Esophagus squamous epithelium (tissue), 4 donors: Measurements from ENCODE around the gene FCHSD1.

Source experiments
- CTCF ChIP-seq, 6 experiments: fragments of 450-650 bp in 4 of 6; fragments of 200-600 bp in 2 of 6; sonication (generic) in 2 of 6; IDR thresholded peaks; one replicate each; pipeline ENCODE4 v1.5.1; 2016 to 2019; ENCODE audit warnings: antibody characterized with exemption in 6 of 6, mild to moderate bottlenecking in 4 of 6, moderate library complexity in 4 of 6
- POLR2A ChIP-seq, 4 donors: fragments of 450-650 bp; IDR thresholded peaks; one replicate each; pipeline ENCODE4 v1.6.1; 2017; ENCODE audit warnings: antibody characterized with exemption in 4 of 4, mild to moderate bottlenecking in 4 of 4, moderate library complexity in 3 of 4

DNA sequence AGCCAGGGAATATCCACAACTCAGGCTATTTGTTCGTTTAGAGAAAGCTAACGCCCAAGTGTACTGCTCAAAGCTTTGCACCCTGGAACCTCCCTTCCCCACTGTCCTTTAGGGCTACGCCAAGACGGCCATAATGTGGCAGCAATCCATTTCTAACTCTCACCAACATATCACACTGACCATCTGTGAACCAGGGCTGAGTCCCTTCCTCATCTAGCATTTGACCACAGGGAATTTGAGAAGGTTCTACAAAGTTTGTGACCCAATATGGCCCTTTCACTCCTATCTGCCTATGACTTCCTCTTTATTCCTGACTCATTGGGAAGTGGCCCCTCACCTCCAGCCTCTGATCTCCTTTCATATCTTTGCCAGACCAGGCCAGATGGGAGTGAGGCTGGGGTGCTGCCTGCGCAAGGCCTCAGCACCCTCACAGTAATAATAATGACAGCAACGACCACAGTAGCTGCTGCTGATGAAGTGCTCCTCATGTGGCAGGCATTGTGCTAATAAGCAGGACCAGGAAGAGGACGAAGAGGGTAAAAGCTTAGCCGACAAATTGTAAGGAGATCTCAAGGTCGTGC lies 40.2 kb upstream of the FCHSD1 start:
- TF ChIP-seq CTCF (IDR thresholded peaks at IDR 0.05) (no peak), POLR2A (IDR thresholded peaks at IDR 0.05) (no peak)
